ENCODE results near the gene SNAPC4.

Gene SNAPC4

GRCh38 chr9:136377341-136378169, 22.4 kb downstream of the SNAPC4 start:
- H3K27ac Mint-ChIP-seq = no peak overlapping the region
- H3K27me3 Mint-ChIP-seq (ENCODE audit: low read depth) = no peaks in the 10 kb centered on the region
- no peaks in the 10 kb centered on the region for H3K4me1 Mint-ChIP-seq
- no peaks in the 10 kb centered on the region for H3K36me3 Mint-ChIP-seq (ENCODE audit: low read depth)
- no peak for TF ChIP-seq CTCF (IDR thresholded peaks at IDR 0.05; ENCODE audit: unreplicated experiment in 3 of 3)
- H3K9me3 Mint-ChIP-seq = no peaks in the 10 kb centered on the region
- H3K4me3 Mint-ChIP-seq = no peak overlapping the region

- H3K4me1 Mint-ChIP-seq = no peaks in the 10 kb centered on the region
- H3K9me3 Mint-ChIP-seq = no peaks in the 10 kb centered on the region
- no peaks in the 10 kb centered on the region for H3K36me3 Mint-ChIP-seq (ENCODE audit: low read depth)
- no peaks in the 10 kb centered on the region for H3K27me3 Mint-ChIP-seq (ENCODE audit: low read depth)
- H3K4me3 Mint-ChIP-seq = no peak overlapping the region
- TF ChIP-seq CTCF (IDR thresholded peaks at IDR 0.05; ENCODE audit: unreplicated experiment in 3 of 3) = no peak
- no peak overlapping the region for H3K27ac Mint-ChIP-seq
These were observed 23.5 kb downstream of the SNAPC4 start for GRCh38 chr9:136376457-136376856.

GRCh38 chr9:136375096-136375495, 24.9 kb downstream of the SNAPC4 start:
- TF ChIP-seq CTCF (IDR thresholded peaks at IDR 0.05; ENCODE audit: unreplicated experiment in 3 of 3) = no peak
- no peaks in the 10 kb centered on the region for H3K9me3 Mint-ChIP-seq
- no peak overlapping the region for H3K4me3 Mint-ChIP-seq
- H3K4me1 Mint-ChIP-seq = no peaks in the 10 kb centered on the region
- no peaks in the 10 kb centered on the region for H3K27me3 Mint-ChIP-seq (ENCODE audit: low read depth)
- H3K27ac Mint-ChIP-seq = no peak overlapping the region
- H3K36me3 Mint-ChIP-seq (ENCODE audit: low read depth) = no peaks in the 10 kb centered on the region

GRCh38 chr9:136374183-136374575, 25.8 kb downstream of the SNAPC4 start:
- Mint-ChIP-seq H3K9me3 (no peaks in the 10 kb centered on the region), H3K27ac (no peak overlapping the region), H3K4me3 (no peak overlapping the region), H3K4me1 (no peaks in the 10 kb centered on the region), H3K36me3 (ENCODE audit: low read depth) (no peaks in the 10 kb centered on the region), H3K27me3 (ENCODE audit: low read depth) (no peaks in the 10 kb centered on the region)
- no peak for TF ChIP-seq CTCF (IDR thresholded peaks at IDR 0.05; ENCODE audit: unreplicated experiment in 3 of 3)

GRCh38 chr9:136373300-136374182, 26.4 kb downstream of the SNAPC4 start, which contains the start of gene CARD9:
TSS of gene CARD9 (minus strand) at chr9:136373669. CDS start at chr9:136372078, 1,591 bp downstream.
- Mint-ChIP-seq H3K36me3 (ENCODE audit: low read depth) (no peaks in the 10 kb centered on the region), H3K4me3 (peak within 1 kb of the TSS in 1 of 3 experiments; percentile 30), H3K27me3 (ENCODE audit: low read depth) (no peaks in the 10 kb centered on the region), H3K27ac (peak within 1 kb of the TSS in 2 of 3 experiments; percentile 43 to 81), H3K9me3 (no peaks in the 10 kb centered on the region), H3K4me1 (no peaks in the 10 kb centered on the region)
- TF ChIP-seq CTCF (IDR thresholded peaks at IDR 0.05; ENCODE audit: unreplicated experiment in 3 of 3) = no peak

Data from nephron (organoid).